Gastrocnemius medialis (tissue), 4 donors: ENCODE results near the gene TNXB. TPM values are rescaled to one million over a fixed set of nuclear protein-coding genes. Genes with fewer than 3 reads are reported as not detected.

Experiments used
- ATAC-seq, 2 donors: fragments of 150-250 bp; one replicate each; pipeline ENCODE4 v1.9.1; 2016
- DNase-seq, 2 donors: peaks; one replicate each; pipeline ENCODE4 v3.0.0-alpha.2; 2019
- H3K27ac ChIP-seq, 4 donors: fragments of 200-600 bp; sonication (generic); 1 replicate in 1 of 4; 2 replicates in 3 of 4; pipeline ENCODE4 v1.5.1; 2016 to 2018; ENCODE audit warnings: mild to moderate bottlenecking in 2 of 4, moderate library complexity in 1 of 4
- H3K27me3 ChIP-seq, 3 donors: fragments of 200-600 bp; sonication (generic) in 2 of 3; 1 replicate in 1 of 3; 2 replicates in 2 of 3; pipeline versions ENCODE4 v1.5.1 to v1.6.0; 2016 to 2019; ENCODE audit warnings: mild to moderate bottlenecking in 1 of 3, moderate library complexity in 1 of 3
- H3K36me3 ChIP-seq, 2 donors: fragments of 200-600 bp; sonication (generic) in 1 of 2; one replicate each; pipeline ENCODE4 v1.5.1; 2017 to 2018
- H3K4me1 ChIP-seq, 2 donors: fragments of 200-600 bp; sonication (generic) in 1 of 2; one replicate each; pipeline ENCODE4 v1.5.1; 2016 to 2017; ENCODE audit warnings: mild to moderate bottlenecking in 2 of 2
- H3K4me3 ChIP-seq, 4 donors: fragments of 200-600 bp; sonication (generic) in 3 of 4; 1 replicate in 1 of 4; 2 replicates in 3 of 4; pipeline ENCODE4 v1.5.1; 2016 to 2019; ENCODE audit warnings: mild to moderate bottlenecking in 2 of 4
- H3K9me3 ChIP-seq, 3 donors: fragments of 200-600 bp; sonication (generic) in 2 of 3; 1 replicate in 1 of 3; 2 replicates in 2 of 3; pipeline ENCODE4 v1.5.1; 2016 to 2019
- CTCF ChIP-seq, 5 experiments: fragments of 450-650 bp in 3 of 5; fragments of 200-600 bp in 2 of 5; sonication (generic) in 2 of 5; IDR thresholded peaks in 4 of 5; conservative IDR thresholded peaks in 1 of 5; 1 replicate in 4 of 5; 2 replicates in 1 of 5; pipeline ENCODE4 v1.5.1; 2016 to 2019; ENCODE audit warnings: antibody characterized with exemption in 5 of 5, mild to moderate bottlenecking in 3 of 5, moderate library complexity in 3 of 5
- POLR2A ChIP-seq, 2 donors: fragments of 450-650 bp; IDR thresholded peaks; one replicate each; pipeline ENCODE4 v1.6.1; 2017; ENCODE audit warnings: antibody characterized with exemption in 2 of 2, mild to moderate bottlenecking in 2 of 2, moderate library complexity in 2 of 2
- in situ Hi-C, 4 donors: fragments of 200-750 bp; cut with MboI; loops; one replicate each; pipeline versions ENCODE4 v1.15.0 to v1.8.0; 2017; ENCODE audit warnings: low sequenced_read_pairs in 4 of 4
- intact Hi-C: fragments of 100-400 bp; cut with DNase I; formaldehyde crosslinking; loops from one replicate; pipeline ENCODE4 v1.15.1; 2023; ENCODE audit warnings: low total_unique reads
- total RNA-seq, 4 donors: library from RNA; depleted of rRNA; stranded (reverse); fragments of >200 nt; gene quantifications; one replicate each; pipeline versions ENCODE4 v1.1.0 to v1.2.3, GENCODE V29; 2016

Gene TNXB
- total RNA-seq, 4 donors from 2014 or later = 12.0 to 37.0 (median 33.5) TPM

- Histone ChIP-seq H3K36me3 (peaks cover 0 to 96% of the 10 kb centered on the region in 2 donors), H3K9me3 (no peaks in the 10 kb centered on the region), H3K27me3 (no peaks in the 10 kb centered on the region), H3K4me3 (no peak overlapping the region), H3K27ac (no peak overlapping the region), H3K4me1 (peaks cover 0 to 4% of the 10 kb centered on the region in 2 donors)
- intact Hi-C loops = no loop called here
- ATAC-seq = no peak
- in situ Hi-C loops = loop anchor here in 1 of 4 donors (10.0 kb wide), 1 partner anchor 74 kb away; the partner anchor contains the start of genes GPSM3 and PBX2
- TF ChIP-seq CTCF (IDR thresholded peaks at IDR 0.05 in 4 of 5, conservative IDR thresholded peaks at IDR 0.05 in 1 of 5) (no peak), POLR2A (IDR thresholded peaks at IDR 0.05) (no peak)
- no peak for DNase-seq
These were observed 11.5 kb upstream of the TNXB start for GRCh38 chr6:32120573-32121059.

GRCh38 chr6:32118782-32119628, 9.9 kb upstream of the TNXB start:
- intact Hi-C loops (loop anchor here (1.0 to 10.0 kb wide), 3 partner anchors 35 to 76 kb away; partner anchors contain the start of gene PPT2), in situ Hi-C loops (no loop called here)
- DNase-seq (peak; percentile 64 to 83), ATAC-seq (peak; percentile 82 to 88)
- H3K36me3 ChIP-seq = peaks cover 0 to 91% of the 10 kb centered on the region in 2 donors
- peaks cover 3 to 8% of the 10 kb centered on the region in 2 donors for H3K4me1 ChIP-seq
- H3K9me3 ChIP-seq = no peaks in the 10 kb centered on the region
- peak overlapping the region in 2 of 4 donors; percentile 25 to 43 for H3K27ac ChIP-seq
- H3K27me3 ChIP-seq = no peaks in the 10 kb centered on the region
- TF ChIP-seq POLR2A (IDR thresholded peaks at IDR 0.05) (no peak), CTCF (IDR thresholded peaks at IDR 0.05 in 4 of 5, conservative IDR thresholded peaks at IDR 0.05 in 1 of 5) (peak; percentile 82 to 91 (median 88))
- H3K4me3 ChIP-seq = no peak overlapping the region

DNA sequence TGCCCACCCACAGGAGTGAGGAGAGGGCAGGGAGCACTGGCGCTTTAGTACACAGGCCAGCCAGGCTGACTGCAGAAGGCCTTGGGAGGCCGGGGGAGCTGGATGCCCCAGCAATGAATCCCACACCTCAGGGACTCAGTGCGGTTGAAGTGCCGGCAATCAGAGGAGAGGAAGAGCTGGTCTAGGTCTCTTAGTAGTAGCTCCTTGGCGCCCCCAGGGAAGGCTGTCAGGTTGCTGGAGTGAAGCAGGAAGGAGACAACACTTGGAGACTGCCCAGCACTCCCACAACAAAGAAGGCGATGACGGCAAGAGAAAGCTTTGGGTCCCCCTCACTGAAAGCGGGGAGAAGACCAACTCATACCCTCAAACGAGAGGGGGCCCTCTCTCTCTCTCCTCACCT, 8.3 kb upstream of the TNXB start:
- intact Hi-C loops (loop anchor here (10.0 kb wide), 1 partner anchor 73 kb away; no protein-coding TSS in a partner anchor), in situ Hi-C loops (no loop called here)
- ATAC-seq = no peak
- H3K9me3 ChIP-seq = no peaks in the 10 kb centered on the region
- DNase-seq = no peak
- no peak overlapping the region for H3K4me3 ChIP-seq
- no peak overlapping the region for H3K27ac ChIP-seq
- H3K36me3 ChIP-seq = peaks cover 0 to 77% of the 10 kb centered on the region in 2 donors
- H3K4me1 ChIP-seq = peaks cover 9 to 14% of the 10 kb centered on the region in 2 donors
- no peaks in the 10 kb centered on the region for H3K27me3 ChIP-seq
- TF ChIP-seq POLR2A (IDR thresholded peaks at IDR 0.05) (no peak), CTCF (IDR thresholded peaks at IDR 0.05 in 4 of 5, conservative IDR thresholded peaks at IDR 0.05 in 1 of 5) (no peak)

GRCh38 chr6:32116674-32117073, 7.5 kb upstream of the TNXB start:
- H3K27me3 ChIP-seq = no peaks in the 10 kb centered on the region
- DNase-seq = no peak
- H3K27ac ChIP-seq = no peak overlapping the region
- no peak for ATAC-seq
- no peaks in the 10 kb centered on the region for H3K9me3 ChIP-seq
- intact Hi-C loops = loop anchor here (10.0 kb wide), 1 partner anchor 72 kb away; no protein-coding TSS in a partner anchor
- in situ Hi-C loops = no loop called here
- TF ChIP-seq CTCF (IDR thresholded peaks at IDR 0.05 in 4 of 5, conservative IDR thresholded peaks at IDR 0.05 in 1 of 5) (no peak), POLR2A (IDR thresholded peaks at IDR 0.05) (no peak)
- H3K4me3 ChIP-seq = no peak overlapping the region
- peaks cover 9 to 21% of the 10 kb centered on the region in 2 donors for H3K4me1 ChIP-seq
- H3K36me3 ChIP-seq = peaks cover 0 to 69% of the 10 kb centered on the region in 2 donors
